Measurements from ENCODE around the gene USB1. TPM values are rescaled to one million over a fixed set of nuclear protein-coding genes. Genes with fewer than 3 reads are reported as not detected.
A peak's percentile ranks its signal among the peaks of the same experiment; 100 is the strongest.

Gene USB1, protein sequence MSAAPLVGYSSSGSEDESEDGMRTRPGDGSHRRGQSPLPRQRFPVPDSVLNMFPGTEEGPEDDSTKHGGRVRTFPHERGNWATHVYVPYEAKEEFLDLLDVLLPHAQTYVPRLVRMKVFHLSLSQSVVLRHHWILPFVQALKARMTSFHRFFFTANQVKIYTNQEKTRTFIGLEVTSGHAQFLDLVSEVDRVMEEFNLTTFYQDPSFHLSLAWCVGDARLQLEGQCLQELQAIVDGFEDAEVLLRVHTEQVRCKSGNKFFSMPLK
- total RNA-seq (2014; rRNA removed; shearing (Covaris generic)) = 52.9 and 68.5 TPM in 2 replicates

DNA sequence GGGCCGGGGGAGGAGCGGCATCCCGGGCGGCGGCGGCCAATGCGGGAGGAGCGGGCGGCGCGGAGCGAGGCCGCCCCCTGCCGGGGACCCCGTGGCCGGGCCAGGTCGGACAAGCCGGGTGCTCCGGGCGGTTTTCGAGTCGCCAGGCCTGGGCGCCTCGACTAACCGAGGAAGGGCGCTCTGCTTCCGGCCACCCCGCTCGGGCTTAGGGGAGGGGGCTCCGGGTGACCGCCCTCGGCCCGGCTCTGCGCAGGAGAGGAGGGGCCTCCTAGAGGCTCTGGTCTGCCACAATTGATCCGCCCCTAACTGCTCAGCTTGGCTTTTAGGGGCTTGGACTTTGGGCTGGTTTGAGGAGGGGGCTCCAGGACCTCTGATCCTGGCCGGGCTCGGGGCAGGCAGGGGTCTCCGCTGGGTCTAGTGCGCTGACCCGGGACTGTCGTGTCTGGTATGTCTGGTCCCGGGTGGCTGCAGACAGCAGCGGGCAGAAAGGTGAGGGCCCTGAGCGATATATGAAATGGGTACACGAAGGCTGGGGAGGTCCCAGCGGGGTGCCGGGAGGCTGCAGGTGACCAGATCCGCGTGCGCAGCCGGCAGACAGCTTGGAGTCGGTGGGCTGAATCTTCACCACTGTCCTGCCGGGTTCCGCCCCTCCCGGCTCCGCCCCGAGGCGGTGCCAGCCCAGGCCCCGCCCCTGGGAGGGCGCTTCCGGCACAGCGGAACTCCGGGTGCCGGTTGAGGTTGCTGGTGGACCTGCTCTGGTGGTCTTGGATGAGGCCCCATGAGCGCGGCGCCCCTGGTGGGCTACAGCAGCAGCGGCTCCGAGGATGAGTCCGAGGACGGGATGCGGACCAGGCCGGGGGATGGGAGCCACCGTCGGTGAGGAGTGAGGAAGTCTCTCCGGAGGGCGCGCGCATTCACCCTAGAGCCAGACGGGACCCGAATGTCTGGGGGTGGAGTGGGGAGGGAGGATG, at the start of gene USB1:
Gene USB1, plus strand, starts transcription at position 702 of the 971 bp plus-strand sequence. Its CDS starts 77 bp downstream, at position 779.
- Histone ChIP-seq H3K9me3 (replicated peaks) (no peaks in the 10 kb centered on the region), H3K36me3 (peaks cover 60% of the 10 kb centered on the region), H3K27ac (peak within 1 kb of the TSS; percentile 60), H3K4me1 (replicated peaks) (peaks cover 32% of the 10 kb centered on the region), H3K4me3 (peak within 1 kb of the TSS; percentile 89), H3K27me3 (replicated peaks) (no peaks in the 10 kb centered on the region)
- DNase-seq (ENCODE audit: low read depth in 1 of 2, low spot score in 2 of 2) = peak; percentile 88 to 92

DNA sequence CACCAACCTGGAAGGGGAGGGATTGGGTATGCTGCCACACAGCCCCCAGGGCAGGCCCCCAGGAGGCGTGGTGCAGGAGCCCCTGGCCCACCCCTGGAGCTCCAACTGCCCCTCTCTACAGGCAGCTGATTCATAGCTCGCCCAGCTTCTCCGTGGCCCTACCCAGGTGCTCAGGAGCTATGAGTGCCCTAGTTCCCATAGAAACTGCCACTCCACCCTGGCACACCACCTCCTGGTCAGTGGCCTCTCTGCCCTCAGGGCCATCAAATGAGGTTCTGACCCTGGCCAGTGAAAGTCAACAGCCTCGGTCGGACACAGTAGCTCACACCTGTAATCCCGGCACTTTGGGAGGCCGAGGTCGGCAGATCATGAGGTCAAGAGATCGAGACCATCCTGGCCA, 48.3 kb upstream of the USB1 start:
- DNase-seq (ENCODE audit: low read depth in 1 of 2, low spot score in 2 of 2) = no peak
- Histone ChIP-seq H3K4me1 (replicated peaks) (peaks cover 6% of the 10 kb centered on the region), H3K27ac (no peak overlapping the region)

GRCh38 chr16:57953857-57954256, 47.4 kb upstream of the USB1 start:
- no peak overlapping the region for H3K4me3 ChIP-seq
- no peak for DNase-seq (ENCODE audit: low read depth in 1 of 2, low spot score in 2 of 2)
- H3K27me3 ChIP-seq (replicated peaks) = no peaks in the 10 kb centered on the region
- H3K27ac ChIP-seq = no peak overlapping the region
- no peaks in the 10 kb centered on the region for H3K9me3 ChIP-seq (replicated peaks)
- peaks cover 6% of the 10 kb centered on the region for H3K4me1 ChIP-seq (replicated peaks)
- no peaks in the 10 kb centered on the region for H3K36me3 ChIP-seq

More for the DNA sequence above, 48.3 kb upstream of the USB1 start:
- Histone ChIP-seq H3K9me3 (replicated peaks) (no peaks in the 10 kb centered on the region), H3K27me3 (replicated peaks) (no peaks in the 10 kb centered on the region), H3K4me3 (no peak overlapping the region), H3K36me3 (no peaks in the 10 kb centered on the region)

GRCh38 chr16:57955572-57956188, 45.5 kb upstream of the USB1 start:
- Histone ChIP-seq H3K27ac (no peak overlapping the region), H3K27me3 (replicated peaks) (no peaks in the 10 kb centered on the region), H3K36me3 (no peaks in the 10 kb centered on the region), H3K4me3 (no peak overlapping the region), H3K4me1 (replicated peaks) (peaks cover 6% of the 10 kb centered on the region), H3K9me3 (replicated peaks) (no peaks in the 10 kb centered on the region)
- DNase-seq (ENCODE audit: low read depth in 1 of 2, low spot score in 2 of 2) = no peak

DNA sequence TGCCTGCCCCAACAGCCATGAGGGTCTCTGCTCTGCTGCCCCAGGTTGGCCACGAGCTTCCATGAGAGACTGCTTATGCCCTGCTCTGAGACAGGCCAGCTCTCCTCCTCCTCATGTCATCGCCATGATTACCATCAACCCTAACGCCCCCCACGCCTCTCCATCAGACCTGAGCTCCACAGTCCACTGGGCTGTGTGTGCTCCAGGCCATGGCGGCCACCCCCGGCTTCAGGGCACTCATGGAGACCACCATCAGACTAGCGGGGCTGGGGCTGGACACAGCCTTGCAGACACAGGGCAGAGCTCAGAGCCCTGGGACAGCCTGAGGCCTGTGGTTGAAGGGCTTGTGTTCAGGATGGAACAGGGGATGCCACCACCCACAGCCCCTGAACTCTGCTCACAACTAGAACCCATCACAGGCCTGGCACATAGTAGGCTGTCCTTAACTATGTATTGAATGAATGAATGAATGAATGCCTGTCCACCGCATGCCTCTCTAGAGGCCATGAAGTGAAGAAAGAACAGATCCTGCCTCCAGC, 44.9 kb upstream of the USB1 start:
- peaks cover 6% of the 10 kb centered on the region for H3K4me1 ChIP-seq (replicated peaks)
- no peaks in the 10 kb centered on the region for H3K27me3 ChIP-seq (replicated peaks)
- no peak for DNase-seq (ENCODE audit: low read depth in 1 of 2, low spot score in 2 of 2)
- no peaks in the 10 kb centered on the region for H3K36me3 ChIP-seq
- H3K9me3 ChIP-seq (replicated peaks) = no peaks in the 10 kb centered on the region
- no peak overlapping the region for H3K4me3 ChIP-seq
- no peak overlapping the region for H3K27ac ChIP-seq

GRCh38 chr16:57956924-57957672, 44.1 kb upstream of the USB1 start:
- peaks cover 6% of the 10 kb centered on the region for H3K4me1 ChIP-seq (replicated peaks)
- H3K27ac ChIP-seq = no peak overlapping the region
- H3K27me3 ChIP-seq (replicated peaks) = no peaks in the 10 kb centered on the region
- H3K36me3 ChIP-seq = no peaks in the 10 kb centered on the region
- H3K9me3 ChIP-seq (replicated peaks) = no peaks in the 10 kb centered on the region
- no peak overlapping the region for H3K4me3 ChIP-seq
- DNase-seq (ENCODE audit: low read depth in 1 of 2, low spot score in 2 of 2) = no peak

GRCh38 chr16:57957673-57958392, 43.4 kb upstream of the USB1 start:
- Histone ChIP-seq H3K4me1 (replicated peaks) (peaks cover 6% of the 10 kb centered on the region), H3K9me3 (replicated peaks) (no peaks in the 10 kb centered on the region), H3K27ac (no peak overlapping the region), H3K36me3 (no peaks in the 10 kb centered on the region), H3K4me3 (no peak overlapping the region), H3K27me3 (replicated peaks) (no peaks in the 10 kb centered on the region)
- DNase-seq (ENCODE audit: low read depth in 1 of 2, low spot score in 2 of 2) = no peak

GRCh38 chr16:57958544-57958943, 42.7 kb upstream of the USB1 start:
- Histone ChIP-seq H3K36me3 (no peaks in the 10 kb centered on the region), H3K4me1 (replicated peaks) (peaks cover 6% of the 10 kb centered on the region), H3K4me3 (no peak overlapping the region), H3K27ac (no peak overlapping the region), H3K27me3 (replicated peaks) (no peaks in the 10 kb centered on the region), H3K9me3 (replicated peaks) (no peaks in the 10 kb centered on the region)
- DNase-seq (ENCODE audit: low read depth in 1 of 2, low spot score in 2 of 2) = no peak

DNA sequence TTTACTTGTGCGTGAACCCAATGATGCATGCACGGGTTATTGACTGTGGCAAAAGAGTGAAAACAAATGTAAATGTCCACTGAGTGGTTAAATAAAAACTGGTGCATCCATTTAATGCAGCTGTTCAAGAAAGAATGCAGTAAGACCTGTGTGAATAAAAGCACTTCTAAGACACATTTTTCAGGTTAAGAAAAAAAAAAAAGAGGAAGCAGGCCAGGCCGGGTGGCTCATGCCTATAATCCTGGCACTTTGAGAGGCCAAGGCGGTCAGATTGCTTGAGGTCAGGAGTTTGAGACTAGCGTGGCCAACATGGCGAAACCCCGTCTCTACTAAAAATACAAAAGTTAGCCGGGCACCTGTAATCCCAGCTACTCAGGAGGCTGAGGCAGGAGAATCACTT, 42.1 kb upstream of the USB1 start:
- H3K27ac ChIP-seq = no peak overlapping the region
- no peaks in the 10 kb centered on the region for H3K27me3 ChIP-seq (replicated peaks)
- H3K9me3 ChIP-seq (replicated peaks) = no peaks in the 10 kb centered on the region
- no peak overlapping the region for H3K4me3 ChIP-seq
- DNase-seq (ENCODE audit: low read depth in 1 of 2, low spot score in 2 of 2) = no peak
- peaks cover 6% of the 10 kb centered on the region for H3K4me1 ChIP-seq (replicated peaks)
- no peaks in the 10 kb centered on the region for H3K36me3 ChIP-seq

DNA sequence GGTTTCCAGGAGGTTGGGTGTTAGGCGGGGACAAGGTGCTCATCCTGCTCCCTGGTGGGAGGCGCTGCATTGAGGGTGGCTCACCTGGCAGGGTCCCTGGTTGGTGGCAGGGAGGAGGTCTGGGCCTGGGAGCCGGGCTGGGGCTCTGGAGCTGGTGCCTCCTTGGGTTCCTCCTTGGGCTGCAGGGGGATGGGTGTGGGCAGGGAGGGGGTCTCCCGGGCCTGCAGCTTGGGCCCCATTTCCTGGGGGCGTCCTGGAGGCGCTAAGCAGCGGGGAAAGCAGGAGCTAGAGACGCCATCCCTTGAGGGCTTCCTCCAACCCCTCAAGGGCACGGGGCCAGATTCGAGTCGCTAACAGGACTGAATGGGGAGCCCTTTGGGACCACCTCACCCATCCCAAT, 41.4 kb upstream of the USB1 start:
- H3K9me3 ChIP-seq (replicated peaks) = no peaks in the 10 kb centered on the region
- no peak overlapping the region for H3K27ac ChIP-seq
- H3K36me3 ChIP-seq = no peaks in the 10 kb centered on the region
- H3K4me1 ChIP-seq (replicated peaks) = peaks cover 6% of the 10 kb centered on the region
- no peak for DNase-seq (ENCODE audit: low read depth in 1 of 2, low spot score in 2 of 2)
- H3K27me3 ChIP-seq (replicated peaks) = no peaks in the 10 kb centered on the region
- no peak overlapping the region for H3K4me3 ChIP-seq

DNA sequence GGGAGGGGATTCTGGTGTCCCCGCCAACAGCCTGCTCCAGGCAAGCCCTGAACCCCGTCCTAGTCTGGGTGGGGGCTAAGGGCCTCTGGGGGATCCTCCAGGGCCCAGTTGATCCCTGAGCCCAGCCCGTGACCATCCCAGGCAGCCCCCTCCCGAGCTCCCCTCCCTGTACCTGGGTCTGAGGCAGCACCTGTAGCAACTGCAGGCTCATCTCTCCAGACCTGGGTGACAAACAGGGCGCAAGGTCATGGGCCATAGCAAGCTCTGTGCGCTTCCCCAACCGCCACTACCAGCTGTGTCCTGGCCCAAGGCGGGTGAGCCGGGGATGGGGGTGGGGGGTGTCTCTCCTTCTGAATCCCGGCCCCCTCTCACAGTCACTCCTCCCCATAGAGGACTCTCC, 40.9 kb upstream of the USB1 start:
- Histone ChIP-seq H3K27me3 (replicated peaks) (no peaks in the 10 kb centered on the region), H3K36me3 (no peaks in the 10 kb centered on the region), H3K4me3 (no peak overlapping the region), H3K9me3 (replicated peaks) (no peaks in the 10 kb centered on the region), H3K27ac (no peak overlapping the region), H3K4me1 (replicated peaks) (peaks cover 6% of the 10 kb centered on the region)
- DNase-seq (ENCODE audit: low read depth in 1 of 2, low spot score in 2 of 2) = no peak

GRCh38 chr16:57960826-57961472, 40.3 kb upstream of the USB1 start:
- Histone ChIP-seq H3K36me3 (no peaks in the 10 kb centered on the region), H3K27ac (no peak overlapping the region), H3K4me1 (replicated peaks) (peaks cover 1% of the 10 kb centered on the region), H3K27me3 (replicated peaks) (no peaks in the 10 kb centered on the region), H3K9me3 (replicated peaks) (no peaks in the 10 kb centered on the region), H3K4me3 (no peak overlapping the region)
- DNase-seq (ENCODE audit: low read depth in 1 of 2, low spot score in 2 of 2) = no peak

All from SJSA1 (cell line).